Ammon's horn (tissue), 1 donor: ENCODE results near the gene C5orf34.
"Not testable (repeated sequence)": the region's sequence is repeated elsewhere in the genome, so short reads cannot be mapped to it uniquely, and the experiment has no call there.

Source experiments
- DNase-seq: peaks from one replicate; pipeline ENCODE4 v3.0.0-alpha.2; 2016; ENCODE audit warnings: low spot score

C5orf34 gene

GRCh38 chr5:43514816-43515677, at the start of gene C5orf34:
TSS of gene C5orf34 (minus strand) at chr5:43515148. CDS start at chr5:43509339, 5,809 bp downstream.
- peak; percentile 97 for DNase-seq

- DNase-seq = no peak
These were observed 49.4 kb upstream of the C5orf34 start for GRCh38 chr5:43564289-43564850.

GRCh38 chr5:43563321-43563720, 48.4 kb upstream of the C5orf34 start:
- DNase-seq = no peak

GRCh38 chr5:43561356-43561755, 46.4 kb upstream of the C5orf34 start:
- DNase-seq = no peak

GRCh38 chr5:43560128-43560527, 45.2 kb upstream of the C5orf34 start:
- no peak for DNase-seq

- DNase-seq = peak; percentile 82
These were observed 42.1 kb upstream of the C5orf34 start, which contains the start of gene PAIP1 for GRCh38 chr5:43556857-43557542. TSS of gene PAIP1 (minus strand) at chr5:43557077. CDS start at chr5:43556846, 231 bp downstream.

- not testable (repeated sequence) for DNase-seq
These were observed 41.6 kb upstream of the C5orf34 start for GRCh38 chr5:43556607-43556856.

GRCh38 chr5:43555895-43556606, 41.1 kb upstream of the C5orf34 start:
- DNase-seq = peak; percentile 46

GRCh38 chr5:43554497-43554896, 39.5 kb upstream of the C5orf34 start:
- no peak for DNase-seq

- no peak for DNase-seq
These were observed 38.4 kb upstream of the C5orf34 start for GRCh38 chr5:43553381-43553780.

GRCh38 chr5:43551731-43552130, 36.8 kb upstream of the C5orf34 start:
- DNase-seq = no peak

GRCh38 chr5:43549272-43549671, 34.3 kb upstream of the C5orf34 start:
- DNase-seq = not testable (repeated sequence)

GRCh38 chr5:43548358-43548757, 33.4 kb upstream of the C5orf34 start:
- DNase-seq = no peak

GRCh38 chr5:43547532-43547931, 32.6 kb upstream of the C5orf34 start:
- no peak for DNase-seq

- DNase-seq = no peak
These were observed 28.5 kb upstream of the C5orf34 start for GRCh38 chr5:43543434-43543833.

- no peak for DNase-seq
These were observed 25.8 kb upstream of the C5orf34 start for GRCh38 chr5:43540746-43541145.

- no peak for DNase-seq
These were observed 22.0 kb upstream of the C5orf34 start for GRCh38 chr5:43536972-43537371.

- no peak for DNase-seq
These were observed 18.7 kb upstream of the C5orf34 start for GRCh38 chr5:43533646-43534045.

- DNase-seq = no peak
These were observed 15.7 kb upstream of the C5orf34 start for GRCh38 chr5:43530648-43531047.

GRCh38 chr5:43523662-43524072, 8.7 kb upstream of the C5orf34 start:
- no peak for DNase-seq

GRCh38 chr5:43520615-43521014, 5.7 kb upstream of the C5orf34 start:
- no peak for DNase-seq

GRCh38 chr5:43515678-43516048, 715 bp upstream of the C5orf34 start:
- DNase-seq = peak; percentile 5

GRCh38 chr5:43514471-43514815, 505 bp downstream of the C5orf34 start:
- peak; percentile 19 for DNase-seq
